Endothelial cell of umbilical vein (primary cell): ENCODE results near the gene COL8A1. TPM values are rescaled to one million over a fixed set of nuclear protein-coding genes. Genes with fewer than 3 reads are reported as not detected.

ENCODE experiments used
- BruUV-seq: library from RNA; stranded (reverse); fragments of 400-500 nt; replicated peaks from 2 replicates; lab custom pipeline; 2021; lab: Mats Ljungman, UMichigan
- CTCF ChIA-PET: fragments of 300-600, 350-600 bp; sonication (Branson Sonifier 250); formaldehyde crosslinking; loops from one replicate; lab custom pipeline; 2021; ENCODE audit warnings: antibody characterized with exemption, inconsistent platforms; lab: Charles Lee
- POLR2A ChIA-PET: fragments of 300-600, 350-600 bp; sonication (Branson Sonifier 250); formaldehyde crosslinking; loops from one replicate; lab custom pipeline; 2021; ENCODE audit warnings: antibody characterized with exemption, inconsistent platforms; lab: Charles Lee
- DNase-seq: peaks from one replicate; pipeline ENCODE4 v3.0.0-alpha.2; 2011; ENCODE audit warnings: low read depth, low spot score
- FAIRE-seq: peaks from 2 replicates; lab custom pipeline; 2011; peaks lifted over from hg19 to GRCh38; lab: Jason Lieb, UNC
- H2AFZ ChIP-seq: 2 replicates; pipeline ENCODE4 v1.6.0; 2012; ENCODE audit warnings: low read depth, low read length, control low read depth, inconsistent platforms
- H3K27ac ChIP-seq: 2 replicates; pipeline ENCODE4 v1.5.1; 2011; ENCODE audit warnings: low read depth, mild to moderate bottlenecking, control low read depth, low read length, moderate library complexity; ENCODE audit not compliant: insufficient read depth
- H3K27me3 ChIP-seq, 2 experiments: 2 replicates each; pipeline versions ENCODE4 v1.6.0 to v1.6.1; 2011; ENCODE audit warnings: low read length in 2 of 2, mixed read lengths in 1 of 2; ENCODE audit not compliant: control insufficient read depth in 2 of 2, insufficient read depth in 2 of 2
- H3K36me3 ChIP-seq, 2 experiments: 2 replicates in 1 of 2; 3 replicates in 1 of 2; pipeline ENCODE4 v1.5.1; 2011; ENCODE audit warnings: low read length in 2 of 2, mild to moderate bottlenecking in 1 of 2, moderate library complexity in 1 of 2; ENCODE audit not compliant: control insufficient read depth in 2 of 2, insufficient read depth in 2 of 2; ENCODE audit errors: extremely low read depth in 1 of 2
- H3K4me1 ChIP-seq: 3 replicates; pipeline ENCODE4 v1.5.1; 2011; ENCODE audit warnings: mild to moderate bottlenecking, low read length; ENCODE audit not compliant: control insufficient read depth, insufficient read depth; ENCODE audit errors: extremely low read depth
- H3K4me2 ChIP-seq: 2 replicates; pipeline ENCODE4 v1.6.1; 2011; ENCODE audit warnings: low read length, control low read depth, mixed read lengths; ENCODE audit not compliant: insufficient read depth
- H3K4me3 ChIP-seq, 3 experiments: fragments of 200-600 bp in 1 of 3; sonication (generic), shearing (Covaris generic) in 1 of 3; replicated peaks in 1 of 3; 2 replicates each; pipeline ENCODE4 v1.5.1; 2011 to 2016; ENCODE audit warnings: control low read depth in 3 of 3, low read length in 3 of 3, mild to moderate bottlenecking in 2 of 3, inconsistent platforms in 1 of 3, low read depth in 1 of 3, moderate library complexity in 1 of 3; ENCODE audit not compliant: insufficient read depth in 1 of 3
- H3K79me2 ChIP-seq: 2 replicates; pipeline ENCODE4 v1.6.0; 2012; ENCODE audit warnings: low read length, inconsistent platforms; ENCODE audit not compliant: control insufficient read depth, insufficient read depth
- H3K9ac ChIP-seq: replicated peaks from 2 replicates; pipeline ENCODE3; 2011; ENCODE audit warnings: low read length, control low read depth; ENCODE audit not compliant: insufficient read depth; ENCODE audit errors: extremely low read depth
- H3K9me1 ChIP-seq: replicated peaks from 3 replicates; pipeline ENCODE4 v1.6.0; 2011; ENCODE audit warnings: mild to moderate bottlenecking, low read length; ENCODE audit not compliant: control insufficient read depth, insufficient read depth; ENCODE audit errors: extremely low read depth
- H3K9me3 ChIP-seq: replicated peaks from 2 replicates; pipeline ENCODE4 v1.5.1; 2012; ENCODE audit warnings: low read length, inconsistent platforms; ENCODE audit not compliant: control insufficient read depth, insufficient read depth
- H4K20me1 ChIP-seq: replicated peaks from 2 replicates; pipeline ENCODE3; 2011; ENCODE audit warnings: mild to moderate bottlenecking, low read length; ENCODE audit not compliant: control insufficient read depth, insufficient read depth; ENCODE audit errors: extremely low read depth
- EZH2 ChIP-seq: IDR thresholded peaks from 2 replicates; pipeline ENCODE4 v1.6.1; 2012; ENCODE audit warnings: borderline replicate concordance, low read depth, mild to moderate bottlenecking, moderate library complexity, low read length, inconsistent platforms; ENCODE audit not compliant: severe bottlenecking
- FOS ChIP-seq: IDR thresholded peaks from 2 replicates; pipeline ENCODE4 v1.6.1; 2011; ENCODE audit warnings: mild to moderate bottlenecking, low read length, moderate library complexity, borderline replicate concordance; ENCODE audit not compliant: insufficient read depth
- GATA2 ChIP-seq: IDR thresholded peaks from 2 replicates; pipeline ENCODE4 v1.7.0; 2011; ENCODE audit warnings: low read depth, mild to moderate bottlenecking, moderate library complexity, mixed read lengths, low read length; ENCODE audit not compliant: insufficient read length, insufficient read depth
- MYC ChIP-seq: IDR thresholded peaks from one replicate; pipeline ENCODE4 v1.6.1; 2011; ENCODE audit warnings: mild to moderate bottlenecking, low read depth, low read length
- POLR2A ChIP-seq: IDR thresholded peaks from 2 replicates; pipeline ENCODE4 v1.6.1; 2012; ENCODE audit warnings: low read depth, mild to moderate bottlenecking, control low read depth, low read length
- POLR2AphosphoS5 ChIP-seq: IDR thresholded peaks from 2 replicates; pipeline ENCODE4 v1.6.1; 2012; ENCODE audit warnings: low read depth, mild to moderate bottlenecking, control low read depth, low read length, moderate library complexity; ENCODE audit not compliant: insufficient read depth
- dilution Hi-C: fragments of 300-500 bp; cut with MboI; formaldehyde crosslinking; loops from one replicate; pipeline ENCODE4 v1.15.0; 2019; ENCODE audit warnings: low sequenced_read_pairs; ENCODE audit not compliant: extremely low pct_ligation_motif_present
- intact Hi-C: fragments of 100-400 bp; cut with micrococcal nuclease; formaldehyde crosslinking; loops from one replicate; pipeline ENCODE4 v1.10.0; 2022
- polyA plus RNA-seq, 4 experiments: library from polyadenylated mRNA; depleted of rRNA in 3 of 4; stranded (reverse) in 3 of 4; unstranded in 1 of 4; fragments of >200 nt; gene quantifications; 2 replicates each; pipeline versions ENCODE4 v1.2.1 to v1.2.3, GENCODE V29; 2011 to 2012; ENCODE audit warnings: missing spikeins in 1 of 4
- total RNA-seq: library from RNA; stranded (reverse); gene quantifications from 2 replicates; pipeline ENCODE4 v1.2.3, GENCODE V29; 2021
- TF ChIP-seq, protein P1 (sequence below), 2 donors: IDR thresholded peaks; 1 replicate in 1 of 2; 2 replicates in 1 of 2; pipeline ENCODE4 v1.5.1; 2011; ENCODE audit warnings: low read length in 2 of 2, mild to moderate bottlenecking in 2 of 2, moderate library complexity in 2 of 2, control low read depth in 1 of 2, inconsistent platforms in 1 of 2, low read depth in 1 of 2; ENCODE audit not compliant: insufficient read depth in 1 of 2; ENCODE audit errors: extremely low read depth in 1 of 2
- TF ChIP-seq, protein P2 (sequence below): IDR thresholded peaks from 2 replicates; pipeline ENCODE4 v1.6.1; 2011; ENCODE audit not compliant: insufficient read depth, insufficient read length

COL8A1 gene
- total and polyA plus RNA-seq, 2 donors (not counting 3 experiments of a cell fraction or from before 2014, with no cell fraction given), result 358 to 634 TPM

DNA sequence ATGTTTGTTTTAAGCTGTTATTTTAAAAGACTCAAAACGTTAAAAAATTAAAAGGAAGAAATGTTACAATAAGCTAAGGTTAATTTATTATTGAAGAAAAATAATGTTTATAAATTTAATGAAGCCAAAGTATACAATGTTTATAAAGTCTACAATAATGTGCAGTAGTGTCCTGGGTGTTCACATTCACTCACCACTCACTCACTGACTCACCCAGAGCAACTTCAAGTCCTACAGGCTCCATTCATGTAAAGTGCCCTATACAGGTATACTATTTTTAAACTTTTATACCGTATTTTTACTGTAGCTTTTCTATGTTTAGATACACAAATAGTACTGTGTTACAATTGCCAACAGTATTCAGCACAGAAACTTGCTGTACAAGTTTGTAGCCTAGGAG, 55.2 kb downstream of the COL8A1 start:
- Histone ChIP-seq H3K27me3 (no peaks in the 10 kb centered on the region), H3K9ac (no peak overlapping the region), H4K20me1 (no peaks in the 10 kb centered on the region), H3K9me3 (no peaks in the 10 kb centered on the region), H3K36me3 (peaks cover 12 to 22% of the 10 kb centered on the region in 2 experiments), H3K9me1 (no peaks in the 10 kb centered on the region), H3K4me1 (peaks cover 17% of the 10 kb centered on the region), H3K79me2 (peaks cover 31% of the 10 kb centered on the region), H3K27ac (no peak overlapping the region), H2AFZ (no peak overlapping the region), H3K4me2 (no peak overlapping the region), H3K4me3 (no peak overlapping the region)
- BruUV-seq, result no TSS peak
- ChIA-PET POLR2A (no interaction called here), CTCF (no interaction called here)
- intact Hi-C loops (no loop called here), dilution Hi-C loops (no loop called here)
- no peak for FAIRE-seq
- TF ChIP-seq FOS, result no peak
- TF ChIP-seq GATA2, result no peak
- TF ChIP-seq, protein P1, sequence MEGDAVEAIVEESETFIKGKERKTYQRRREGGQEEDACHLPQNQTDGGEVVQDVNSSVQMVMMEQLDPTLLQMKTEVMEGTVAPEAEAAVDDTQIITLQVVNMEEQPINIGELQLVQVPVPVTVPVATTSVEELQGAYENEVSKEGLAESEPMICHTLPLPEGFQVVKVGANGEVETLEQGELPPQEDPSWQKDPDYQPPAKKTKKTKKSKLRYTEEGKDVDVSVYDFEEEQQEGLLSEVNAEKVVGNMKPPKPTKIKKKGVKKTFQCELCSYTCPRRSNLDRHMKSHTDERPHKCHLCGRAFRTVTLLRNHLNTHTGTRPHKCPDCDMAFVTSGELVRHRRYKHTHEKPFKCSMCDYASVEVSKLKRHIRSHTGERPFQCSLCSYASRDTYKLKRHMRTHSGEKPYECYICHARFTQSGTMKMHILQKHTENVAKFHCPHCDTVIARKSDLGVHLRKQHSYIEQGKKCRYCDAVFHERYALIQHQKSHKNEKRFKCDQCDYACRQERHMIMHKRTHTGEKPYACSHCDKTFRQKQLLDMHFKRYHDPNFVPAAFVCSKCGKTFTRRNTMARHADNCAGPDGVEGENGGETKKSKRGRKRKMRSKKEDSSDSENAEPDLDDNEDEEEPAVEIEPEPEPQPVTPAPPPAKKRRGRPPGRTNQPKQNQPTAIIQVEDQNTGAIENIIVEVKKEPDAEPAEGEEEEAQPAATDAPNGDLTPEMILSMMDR (IDR thresholded peaks at IDR 0.05; ENCODE audit: extremely low read depth in 1 of 2, insufficient read depth in 1 of 2, low read depth in 1 of 2, low read length in 2 of 2), result no peak
- TF ChIP-seq, protein P2, sequence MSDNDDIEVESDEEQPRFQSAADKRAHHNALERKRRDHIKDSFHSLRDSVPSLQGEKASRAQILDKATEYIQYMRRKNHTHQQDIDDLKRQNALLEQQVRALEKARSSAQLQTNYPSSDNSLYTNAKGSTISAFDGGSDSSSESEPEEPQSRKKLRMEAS, result no peak
- TF ChIP-seq EZH2, result no peak
- TF ChIP-seq POLR2A, result no peak
- no peak for TF ChIP-seq MYC
- no peak for TF ChIP-seq POLR2AphosphoS5
- no peak for DNase-seq
